GM12878 (cell line): Measurements from ENCODE around the gene SERPINA4. TPM values are rescaled to one million over a fixed set of nuclear protein-coding genes. Genes with fewer than 3 reads are reported as not detected.

Experiments used
- ATAC-seq: fragments of 200-7000 bp; cut with Tn5 transposase; 3 replicates; pipeline ENCODE4 v1.9.1; 2020; ENCODE audit warnings: mild to moderate bottlenecking, moderate library complexity
- BruUV-seq: library from RNA; stranded (reverse); fragments of 400-500 nt; replicated peaks from 2 replicates; lab custom pipeline; 2021; lab: Mats Ljungman, UMichigan
- CTCF ChIA-PET: fragments of 300-600 bp; sonication (Branson Sonifier 250); formaldehyde crosslinking; extraction: SDS; loops from one replicate; lab custom pipeline; 2021; ENCODE audit warnings: inconsistent platforms; lab: Yijun Ruan, JAX
- POLR2A ChIA-PET: fragments of 350-600 bp; formaldehyde crosslinking; extraction: SDS; loops from one replicate; lab custom pipeline; 2021; ENCODE audit warnings: inconsistent platforms; lab: Charles Lee
- RAD21 ChIA-PET: fragments of 300-600 bp; sonication (Branson Sonifier 250); formaldehyde crosslinking; loops from one replicate; lab custom pipeline; 2023; ENCODE audit warnings: antibody characterized with exemption; ENCODE audit not compliant: unreplicated experiment; lab: Charles Lee
- SMC1A ChIA-PET: fragments of 300-600 bp; sonication (Branson Sonifier 250); formaldehyde crosslinking; loops from one replicate; lab custom pipeline; 2023; ENCODE audit not compliant: unreplicated experiment, uncharacterized antibody; lab: Charles Lee
- DNase-seq: peaks from one replicate; pipeline ENCODE4 v3.0.0-alpha.2; 2011; ENCODE audit warnings: low read depth, low spot score
- FAIRE-seq: peaks from 3 replicates; lab custom pipeline; 2011; peaks lifted over from hg19 to GRCh38; lab: Jason Lieb, UNC
- H2AFZ ChIP-seq: 2 replicates; pipeline ENCODE4 v1.6.0; 2011; ENCODE audit warnings: low read depth, low read length, control low read depth; ENCODE audit not compliant: control insufficient read depth
- H3K27ac ChIP-seq: 2 replicates; pipeline ENCODE4 v1.5.1; 2011; ENCODE audit warnings: control low read depth; ENCODE audit not compliant: control insufficient read depth, insufficient read depth
- H3K27me3 ChIP-seq, 2 experiments: replicated peaks in 1 of 2; 2 replicates each; pipeline versions ENCODE4 v1.6.0 to v1.6.1; 2011; ENCODE audit warnings: low read length in 1 of 2; ENCODE audit not compliant: control insufficient read depth in 2 of 2, insufficient read depth in 2 of 2
- H3K36me3 ChIP-seq, 2 experiments: 2 replicates each; pipeline ENCODE4 v1.5.1; 2011; ENCODE audit warnings: low read length in 1 of 2; ENCODE audit not compliant: control insufficient read depth in 2 of 2, insufficient read depth in 2 of 2
- H3K4me1 ChIP-seq: 2 replicates; pipeline ENCODE4 v1.6.1; 2011; ENCODE audit warnings: mild to moderate bottlenecking, low read length, moderate library complexity, mixed read lengths; ENCODE audit not compliant: control insufficient read depth, insufficient read depth
- H3K4me2 ChIP-seq: 2 replicates; pipeline ENCODE4 v1.6.0; 2011; ENCODE audit warnings: control low read depth; ENCODE audit not compliant: control insufficient read depth, insufficient read depth
- H3K4me3 ChIP-seq: fragments of 200-600 bp; sonication (generic); 2 replicates; pipeline ENCODE4 v1.5.1; 2016
- H3K79me2 ChIP-seq: 2 replicates; pipeline ENCODE4 v1.6.0; 2011; ENCODE audit warnings: low read length; ENCODE audit not compliant: control insufficient read depth, insufficient read depth
- H3K9ac ChIP-seq: 2 replicates; pipeline ENCODE4 v1.8.0; 2011; ENCODE audit warnings: low read length, control low read depth, mixed read lengths; ENCODE audit not compliant: control insufficient read depth, insufficient read depth
- H3K9me3 ChIP-seq: replicated peaks from 3 replicates; pipeline ENCODE4 v1.5.1; 2011; ENCODE audit warnings: mild to moderate bottlenecking, low read length; ENCODE audit not compliant: control insufficient read depth, insufficient read depth
- H4K20me1 ChIP-seq: 2 replicates; pipeline ENCODE4 v1.6.0; 2011; ENCODE audit not compliant: control insufficient read depth, insufficient read depth
- CBX3 ChIP-seq: fragments of 200-600 bp; sonication (generic); IDR thresholded peaks from 2 replicates; pipeline ENCODE4 v1.6.1; 2016; ENCODE audit warnings: low read depth, borderline replicate concordance
- EED ChIP-seq: sonication (generic); IDR thresholded peaks from 2 replicates; pipeline ENCODE4 v1.6.1; 2016; ENCODE audit warnings: antibody characterized with exemption, low read depth
- ESRRA ChIP-seq: IDR thresholded peaks from 2 replicates; pipeline ENCODE4 v1.6.1; 2012; ENCODE audit warnings: mild to moderate bottlenecking, low read length, improper control_type of control experiment
- JUNB ChIP-seq: IDR thresholded peaks from 2 replicates; pipeline ENCODE4 v1.6.1; 2016; ENCODE audit warnings: antibody characterized with exemption, mild to moderate bottlenecking
- MTA3 ChIP-seq: IDR thresholded peaks from 2 replicates; pipeline ENCODE4 v1.6.1; 2012; ENCODE audit warnings: low read length, inconsistent platforms, borderline replicate concordance
- MYB ChIP-seq: fragments of 150-350 bp; IDR thresholded peaks from 2 replicates; pipeline ENCODE4 v1.6.1; 2014; ENCODE audit warnings: mild to moderate bottlenecking, low read depth, low read length, borderline replicate concordance
- NR2C2 ChIP-seq: IDR thresholded peaks from 2 replicates; pipeline ENCODE4 v1.6.1; 2011; ENCODE audit warnings: borderline replicate concordance, low read depth; ENCODE audit not compliant: control insufficient read depth, insufficient read length
- ZNF622 ChIP-seq: fragments of 450-650 bp; IDR thresholded peaks from 2 replicates; pipeline ENCODE4 v1.6.1; 2017; ENCODE audit warnings: mild to moderate bottlenecking, inconsistent platforms
- WGBS: methylation state at CpG from one replicate; pipeline ENCODE4 v1.1.6; 2016; ENCODE audit warnings: low lambda C conversion rate; ENCODE audit not compliant: insufficient replicate concordance, insufficient coverage; ENCODE audit errors: missing lambda C conversion rate; 5-methylcytosine and 5-hydroxymethylcytosine counted together
- in situ Hi-C: fragments of 300-500 bp; cut with MboI; formaldehyde crosslinking; loops from 9 replicates; pipeline ENCODE4 v1.14.3; 2018; ENCODE audit warnings: mixed read lengths
- intact Hi-C: fragments of 100-400 bp; cut with micrococcal nuclease; formaldehyde crosslinking; loops from one replicate; pipeline ENCODE4 v1.14.2; 2022; ENCODE audit not compliant: unreplicated experiment
- polyA plus RNA-seq, 11 experiments: library from polyadenylated mRNA; depleted of rRNA in 4 of 11; unstranded in 6 of 11; stranded (reverse) in 5 of 11; fragments of >200 nt; fragmentation: Nextera tagmentation in 4 of 11; fragmentation: Illumina TruSeq in 1 of 11; extraction: Ambion mirVana in 4 of 11; extraction: Trizol in 1 of 11; gene quantifications; 1 replicate in 1 of 11; 2 replicates in 10 of 11; pipeline versions ENCODE4 v1.2.1 to v1.2.3, GENCODE V29; 2011 to 2016; ENCODE audit warnings: inconsistent platforms in 2 of 11, missing spikeins in 2 of 11, low read depth in 1 of 11
- total RNA-seq, 4 experiments: library from RNA; depleted of rRNA in 3 of 4; stranded (reverse); fragments of >200 nt in 3 of 4; fragmentation: Illumina TruSeq in 1 of 4; extraction: Trizol in 1 of 4; gene quantifications; 2 replicates each; pipeline versions ENCODE4 v1.2.1 to v1.2.3, GENCODE V29; 2013 to 2021
- TF ChIP-seq, protein P1 (sequence below): fragments of 450-650 bp; IDR thresholded peaks from 2 replicates; pipeline ENCODE4 v1.6.1; 2018; ENCODE audit warnings: mild to moderate bottlenecking, low read depth, moderate library complexity; ENCODE audit not compliant: partially characterized antibody
- TF ChIP-seq, protein P2 (sequence below): IDR thresholded peaks from 2 replicates; pipeline ENCODE4 v1.6.1; 2012; ENCODE audit warnings: low read depth, low read length, improper control_type of control experiment
- TF ChIP-seq, protein P3 (sequence below): fragments of 450-650 bp; formaldehyde crosslinking; IDR thresholded peaks from 2 replicates; pipeline ENCODE4 v1.4.0; 2020; ENCODE audit warnings: mild to moderate bottlenecking, moderate library complexity

Gene SERPINA4
- total and polyA plus RNA-seq, 10 of the 15 experiments (the other 5 are each of a cell fraction or from before 2014, with no cell fraction given), result 0.13 TPM; not detected in 9

DNA sequence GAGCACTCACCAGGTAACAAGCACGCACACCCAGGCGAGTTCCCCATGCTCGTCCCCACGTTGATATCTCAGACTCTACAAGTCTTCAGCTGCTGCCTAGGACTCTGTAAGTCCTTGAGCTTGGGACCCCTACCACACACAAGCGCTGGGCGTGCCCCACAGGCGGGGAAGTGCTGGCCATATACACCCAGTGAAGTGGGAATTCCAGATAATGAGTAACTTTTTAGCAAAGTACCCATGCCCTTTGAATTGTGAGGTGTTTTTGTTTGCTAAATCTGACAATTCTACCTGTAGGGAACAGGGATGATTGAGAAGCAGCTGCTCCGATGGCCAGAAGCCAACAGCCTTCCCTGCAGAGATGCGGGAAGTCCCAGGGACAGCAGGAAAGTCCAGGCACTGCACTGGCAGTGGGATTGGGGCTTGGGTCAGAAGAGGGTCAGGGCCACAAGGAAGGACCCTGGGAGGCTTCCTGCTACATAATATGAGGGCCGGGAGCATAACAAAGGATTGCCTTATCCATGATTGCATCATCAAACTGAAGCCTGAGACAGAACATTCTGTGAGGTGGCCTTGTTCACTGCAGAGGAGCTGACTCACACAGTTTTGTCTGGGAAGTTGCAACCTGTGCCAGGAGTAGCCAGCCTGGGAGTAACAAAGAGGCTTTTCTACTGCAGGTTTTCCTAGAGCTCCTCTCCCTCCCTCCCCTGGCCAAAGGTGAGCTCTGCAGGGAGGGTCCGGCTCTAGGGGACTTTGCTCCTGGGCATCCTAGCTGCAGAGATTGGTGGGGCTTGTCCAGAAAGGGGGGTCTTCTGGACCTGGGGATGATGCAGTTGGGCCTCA is 37.8 kb downstream of the SERPINA4 start (continued):
- TF ChIP-seq, protein P1, sequence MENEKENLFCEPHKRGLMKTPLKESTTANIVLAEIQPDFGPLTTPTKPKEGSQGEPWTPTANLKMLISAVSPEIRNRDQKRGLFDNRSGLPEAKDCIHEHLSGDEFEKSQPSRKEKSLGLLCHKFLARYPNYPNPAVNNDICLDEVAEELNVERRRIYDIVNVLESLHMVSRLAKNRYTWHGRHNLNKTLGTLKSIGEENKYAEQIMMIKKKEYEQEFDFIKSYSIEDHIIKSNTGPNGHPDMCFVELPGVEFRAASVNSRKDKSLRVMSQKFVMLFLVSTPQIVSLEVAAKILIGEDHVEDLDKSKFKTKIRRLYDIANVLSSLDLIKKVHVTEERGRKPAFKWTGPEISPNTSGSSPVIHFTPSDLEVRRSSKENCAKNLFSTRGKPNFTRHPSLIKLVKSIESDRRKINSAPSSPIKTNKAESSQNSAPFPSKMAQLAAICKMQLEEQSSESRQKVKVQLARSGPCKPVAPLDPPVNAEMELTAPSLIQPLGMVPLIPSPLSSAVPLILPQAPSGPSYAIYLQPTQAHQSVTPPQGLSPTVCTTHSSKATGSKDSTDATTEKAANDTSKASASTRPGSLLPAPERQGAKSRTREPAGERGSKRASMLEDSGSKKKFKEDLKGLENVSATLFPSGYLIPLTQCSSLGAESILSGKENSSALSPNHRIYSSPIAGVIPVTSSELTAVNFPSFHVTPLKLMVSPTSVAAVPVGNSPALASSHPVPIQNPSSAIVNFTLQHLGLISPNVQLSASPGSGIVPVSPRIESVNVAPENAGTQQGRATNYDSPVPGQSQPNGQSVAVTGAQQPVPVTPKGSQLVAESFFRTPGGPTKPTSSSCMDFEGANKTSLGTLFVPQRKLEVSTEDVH, result no peak
- no peak for TF ChIP-seq ZNF622
- TF ChIP-seq ESRRA, result no peak

DNA sequence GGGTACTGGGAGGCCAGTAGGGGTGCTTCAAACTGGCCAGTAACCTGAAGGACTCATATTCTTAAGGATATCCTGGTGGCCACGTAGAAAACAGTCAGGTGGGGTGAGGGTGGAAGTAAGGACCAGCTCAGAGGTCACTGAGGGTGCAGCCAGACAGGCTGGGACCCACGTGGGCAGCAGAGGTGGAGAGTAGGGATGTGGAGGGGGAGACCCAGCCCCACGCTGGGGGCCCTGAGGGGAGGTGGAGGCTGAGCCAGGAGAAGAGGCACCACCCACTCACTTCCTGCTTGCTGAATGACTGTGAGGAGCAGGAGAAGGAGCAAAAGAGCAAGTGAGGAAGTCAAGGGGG is 38.4 kb downstream of the SERPINA4 start:
- no peak overlapping the region for H3K4me2 ChIP-seq
- no peaks in the 10 kb centered on the region; a peak in 2 of 4 replicates for H3K27me3 ChIP-seq
- H3K36me3 ChIP-seq, result no peaks in the 10 kb centered on the region
- DNase-seq, result no peak
- POLR2A ChIA-PET, result no interaction called here
- H3K9ac ChIP-seq, result no peak overlapping the region
- H3K79me2 ChIP-seq, result no peaks in the 10 kb centered on the region
- SMC1A ChIA-PET, result no interaction called here
- intact Hi-C loops, result no loop called here
- FAIRE-seq, result no peak
- H2AFZ ChIP-seq, result no peak overlapping the region
- RAD21 ChIA-PET, result no interaction called here
- CTCF ChIA-PET, result no interaction called here
- no peaks in the 10 kb centered on the region for H3K9me3 ChIP-seq
- in situ Hi-C loops, result no loop called here
- H3K27ac ChIP-seq, result no peak overlapping the region
- BruUV-seq, result no TSS peak
- TF ChIP-seq MTA3 (no peak), CBX3 (no peak), MYB (no peak), JUNB (no peak), EED (no peak), NR2C2 (no peak)
- TF ChIP-seq, protein P2, sequence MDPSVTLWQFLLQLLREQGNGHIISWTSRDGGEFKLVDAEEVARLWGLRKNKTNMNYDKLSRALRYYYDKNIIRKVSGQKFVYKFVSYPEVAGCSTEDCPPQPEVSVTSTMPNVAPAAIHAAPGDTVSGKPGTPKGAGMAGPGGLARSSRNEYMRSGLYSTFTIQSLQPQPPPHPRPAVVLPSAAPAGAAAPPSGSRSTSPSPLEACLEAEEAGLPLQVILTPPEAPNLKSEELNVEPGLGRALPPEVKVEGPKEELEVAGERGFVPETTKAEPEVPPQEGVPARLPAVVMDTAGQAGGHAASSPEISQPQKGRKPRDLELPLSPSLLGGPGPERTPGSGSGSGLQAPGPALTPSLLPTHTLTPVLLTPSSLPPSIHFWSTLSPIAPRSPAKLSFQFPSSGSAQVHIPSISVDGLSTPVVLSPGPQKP, result no peak
- TF ChIP-seq, protein P3, sequence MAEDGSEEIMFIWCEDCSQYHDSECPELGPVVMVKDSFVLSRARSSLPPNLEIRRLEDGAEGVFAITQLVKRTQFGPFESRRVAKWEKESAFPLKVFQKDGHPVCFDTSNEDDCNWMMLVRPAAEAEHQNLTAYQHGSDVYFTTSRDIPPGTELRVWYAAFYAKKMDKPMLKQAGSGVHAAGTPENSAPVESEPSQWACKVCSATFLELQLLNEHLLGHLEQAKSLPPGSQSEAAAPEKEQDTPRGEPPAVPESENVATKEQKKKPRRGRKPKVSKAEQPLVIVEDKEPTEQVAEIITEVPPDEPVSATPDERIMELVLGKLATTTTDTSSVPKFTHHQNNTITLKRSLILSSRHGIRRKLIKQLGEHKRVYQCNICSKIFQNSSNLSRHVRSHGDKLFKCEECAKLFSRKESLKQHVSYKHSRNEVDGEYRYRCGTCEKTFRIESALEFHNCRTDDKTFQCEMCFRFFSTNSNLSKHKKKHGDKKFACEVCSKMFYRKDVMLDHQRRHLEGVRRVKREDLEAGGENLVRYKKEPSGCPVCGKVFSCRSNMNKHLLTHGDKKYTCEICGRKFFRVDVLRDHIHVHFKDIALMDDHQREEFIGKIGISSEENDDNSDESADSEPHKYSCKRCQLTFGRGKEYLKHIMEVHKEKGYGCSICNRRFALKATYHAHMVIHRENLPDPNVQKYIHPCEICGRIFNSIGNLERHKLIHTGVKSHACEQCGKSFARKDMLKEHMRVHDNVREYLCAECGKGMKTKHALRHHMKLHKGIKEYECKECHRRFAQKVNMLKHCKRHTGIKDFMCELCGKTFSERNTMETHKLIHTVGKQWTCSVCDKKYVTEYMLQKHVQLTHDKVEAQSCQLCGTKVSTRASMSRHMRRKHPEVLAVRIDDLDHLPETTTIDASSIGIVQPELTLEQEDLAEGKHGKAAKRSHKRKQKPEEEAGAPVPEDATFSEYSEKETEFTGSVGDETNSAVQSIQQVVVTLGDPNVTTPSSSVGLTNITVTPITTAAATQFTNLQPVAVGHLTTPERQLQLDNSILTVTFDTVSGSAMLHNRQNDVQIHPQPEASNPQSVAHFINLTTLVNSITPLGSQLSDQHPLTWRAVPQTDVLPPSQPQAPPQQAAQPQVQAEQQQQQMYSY (CRISPR knock-in tag), result no peak
- 2% methylated on average over 3 of the region's 3 CpGs for WGBS
- H4K20me1 ChIP-seq, result no peaks in the 10 kb centered on the region
- no peak overlapping the region for H3K4me3 ChIP-seq
- ATAC-seq, result no peak
- no peaks in the 10 kb centered on the region for H3K4me1 ChIP-seq
